LHCN-M2 (cell line): Measurements from ENCODE around the gene AIMP2. TPM values are rescaled to one million over a fixed set of nuclear protein-coding genes. Genes with fewer than 3 reads are reported as not detected.
"Not testable (repeated sequence)": the region's sequence is repeated elsewhere in the genome, so short reads cannot be mapped to it uniquely, and the experiment has no call there.

ENCODE experiments used
- DNase-seq: peaks from one replicate; pipeline ENCODE4 v3.0.0-alpha.2; 2012; ENCODE audit warnings: low read depth
- polyA plus RNA-seq: library from polyadenylated mRNA; unstranded; fragments of >200 nt; gene quantifications from one replicate; pipeline ENCODE4 v1.2.1, GENCODE V29; 2012; ENCODE audit warnings: missing spikeins
- total RNA-seq: library from RNA; depleted of rRNA; stranded (reverse); fragments of >200 nt; gene quantifications from 2 replicates; pipeline ENCODE4 v1.2.3, GENCODE V29; 2014; rRNA removed

Gene AIMP2
- 96.2 and 101 TPM in 2 replicates for total RNA-seq
- polyA plus RNA-seq = 52.9 TPM

- peak; percentile 100 for DNase-seq
These were observed at the start of gene AIMP2, which contains the start of gene PMS2 for GRCh38 chr7:6008668-6009611. AIMP2 (plus strand) TSS chr7:6009272; CDS start chr7:6009364, 92 bp downstream. PMS2 (minus strand) TSS chr7:6009049; CDS start chr7:6009019, 30 bp downstream.

DNA sequence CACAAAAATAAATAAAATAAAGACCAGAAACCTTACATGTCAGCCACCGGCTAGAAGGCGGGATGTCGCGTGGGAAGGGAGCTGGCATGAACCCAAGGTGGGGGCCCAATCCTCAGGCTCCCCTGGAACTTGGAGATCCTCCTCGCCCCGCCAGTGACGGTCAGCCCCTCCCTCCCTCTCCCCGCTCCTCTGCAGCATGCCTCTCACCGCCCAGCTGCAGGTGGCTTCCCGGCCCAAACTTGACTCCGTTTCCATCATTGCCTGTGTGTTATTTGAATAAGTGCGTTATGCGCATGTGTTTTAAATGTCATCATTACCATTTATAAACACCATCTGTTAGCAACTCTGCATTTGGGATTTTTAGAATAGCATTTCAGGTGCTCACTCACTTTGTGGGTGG is 45.9 kb upstream of the AIMP2 start:
- not testable (repeated sequence) for DNase-seq

DNA sequence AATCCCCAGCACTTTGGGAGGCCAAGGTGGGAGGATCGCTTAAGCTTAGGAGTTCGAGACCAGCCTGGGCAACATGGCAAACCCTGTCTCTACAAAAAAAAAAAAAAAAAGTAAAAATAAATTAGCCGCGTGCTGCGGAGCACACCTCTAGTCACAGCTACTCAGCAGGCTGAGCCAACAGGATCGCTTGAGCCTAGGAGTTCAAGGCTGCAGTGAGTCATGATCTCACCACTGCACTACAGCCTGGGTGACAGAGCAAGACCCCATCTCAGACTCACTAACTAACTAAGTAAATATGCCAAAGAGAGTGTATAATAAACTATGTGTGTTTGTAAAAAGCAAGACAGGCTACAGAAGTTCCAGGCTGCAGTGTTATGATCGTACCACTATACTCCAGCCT is 45.3 kb upstream of the AIMP2 start:
- not testable (repeated sequence) for DNase-seq

DNA sequence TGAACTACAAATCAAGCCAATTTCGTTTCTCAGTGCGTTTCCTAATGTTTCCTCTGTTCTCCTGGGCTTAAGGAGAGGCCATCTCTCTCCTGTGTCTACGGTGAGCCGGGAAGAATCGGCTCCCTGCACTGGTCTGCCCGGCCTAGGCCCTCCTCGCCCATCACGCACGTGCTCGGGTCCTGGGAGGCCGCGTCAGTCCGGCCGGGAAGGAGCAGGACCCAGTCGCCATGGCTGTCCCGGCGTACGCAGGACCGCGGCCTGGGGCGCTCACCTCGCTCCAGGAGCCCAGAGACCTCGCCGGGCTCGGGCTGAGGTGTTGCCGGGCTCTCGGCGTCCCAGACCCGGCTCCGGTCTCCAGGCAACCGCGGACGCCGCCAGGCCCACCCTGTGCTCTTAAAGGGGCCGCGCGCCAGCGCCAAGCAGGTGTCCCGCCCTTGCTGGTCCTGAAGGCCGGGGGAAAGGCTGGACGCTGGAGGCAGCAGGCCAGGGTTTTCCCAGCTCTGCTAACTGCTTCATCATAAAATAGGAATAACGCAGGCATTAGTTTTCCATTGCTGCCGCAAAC is 38.6 kb upstream of the AIMP2 start, which contains the start of gene RSPH10B:
RSPH10B (minus strand) TSS at position 343 of the 565 bp plus-strand sequence. CDS start 3,573 bp downstream, outside the sequence.
- not testable (repeated sequence) for DNase-seq

DNA sequence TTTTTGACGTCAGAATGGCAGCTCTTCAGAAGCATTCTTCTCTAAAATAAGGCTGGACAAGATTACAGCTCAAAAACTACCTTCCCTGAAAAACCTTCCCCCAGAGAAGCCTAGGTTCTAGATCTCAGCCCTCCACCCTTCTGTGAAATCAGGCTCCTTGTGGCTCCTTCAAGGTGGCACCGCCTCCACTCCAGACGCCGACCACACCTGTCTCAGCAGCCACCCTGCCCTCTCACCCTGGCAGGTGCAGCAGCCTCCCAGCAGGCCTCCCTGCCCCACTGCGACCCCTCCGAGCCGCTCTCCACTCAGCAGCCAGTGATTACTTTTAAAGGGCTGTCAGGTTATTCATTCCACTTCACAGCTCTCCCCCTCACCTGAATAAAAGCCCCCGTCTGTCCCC is 35.5 kb upstream of the AIMP2 start:
- DNase-seq = not testable (repeated sequence)

- not testable (repeated sequence) for DNase-seq
These were observed 29.3 kb upstream of the AIMP2 start for GRCh38 chr7:5979680-5980314.

- not testable (repeated sequence) for DNase-seq
These were observed 22.0 kb upstream of the AIMP2 start for GRCh38 chr7:5987061-5987460.

GRCh38 chr7:5997210-5997808 is 11.8 kb upstream of the AIMP2 start:
- peak; percentile 70 for DNase-seq

DNA sequence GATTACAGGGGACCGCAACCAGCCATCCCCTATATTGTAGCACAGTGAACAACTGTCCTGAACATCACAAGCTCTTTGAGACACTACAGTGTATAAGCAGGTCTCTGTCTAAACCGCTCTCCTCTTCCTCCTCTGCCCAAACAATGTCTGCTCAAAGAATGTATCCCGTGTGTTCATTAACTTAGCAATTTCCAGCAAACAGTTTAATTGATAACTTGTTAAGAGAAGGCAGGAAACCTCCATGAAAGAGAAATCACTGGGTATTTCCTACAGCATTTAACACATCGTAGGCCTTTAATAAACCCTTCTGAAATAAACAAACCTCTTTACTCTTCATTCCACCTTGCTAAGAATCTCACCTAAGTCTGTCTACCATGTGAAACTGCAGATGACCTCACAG is 1.7 kb upstream of the AIMP2 start:
- no peak for DNase-seq

DNA sequence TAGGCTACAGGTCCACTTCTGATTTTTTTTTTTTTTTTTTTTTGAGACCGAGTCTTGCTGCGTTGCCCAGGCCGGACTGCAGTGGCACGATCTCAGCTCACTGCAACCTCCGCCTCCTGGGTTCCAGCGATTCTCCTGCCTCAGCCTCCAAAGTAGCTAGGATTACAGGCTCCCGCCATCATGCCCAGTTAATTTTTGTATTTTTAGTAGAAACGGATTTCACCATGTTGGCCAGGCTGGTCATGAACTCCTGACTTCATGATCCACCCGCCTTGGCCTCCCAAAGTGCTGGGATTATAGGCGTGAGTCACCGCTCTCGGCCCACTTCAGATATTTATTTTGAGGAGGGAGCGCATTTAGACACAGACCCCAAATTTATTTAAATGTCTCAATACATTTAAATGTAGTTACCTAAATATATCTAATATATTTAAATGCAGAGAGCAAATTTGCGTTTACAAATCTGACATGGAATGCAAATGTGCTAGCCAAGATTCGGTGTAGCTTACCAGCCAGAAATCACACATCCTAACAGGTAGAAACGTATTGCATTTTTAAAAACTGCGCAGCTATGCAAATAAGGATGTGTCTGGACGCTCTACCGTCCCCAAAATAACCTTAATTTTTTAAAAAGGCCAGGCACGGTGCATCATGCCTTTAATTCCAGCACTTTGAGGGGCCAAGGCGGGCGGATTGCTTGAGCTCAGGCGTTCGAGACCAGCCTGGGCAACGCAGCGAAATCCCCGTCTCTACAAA is 1.1 kb upstream of the AIMP2 start:
- peak; percentile 22 for DNase-seq

DNA sequence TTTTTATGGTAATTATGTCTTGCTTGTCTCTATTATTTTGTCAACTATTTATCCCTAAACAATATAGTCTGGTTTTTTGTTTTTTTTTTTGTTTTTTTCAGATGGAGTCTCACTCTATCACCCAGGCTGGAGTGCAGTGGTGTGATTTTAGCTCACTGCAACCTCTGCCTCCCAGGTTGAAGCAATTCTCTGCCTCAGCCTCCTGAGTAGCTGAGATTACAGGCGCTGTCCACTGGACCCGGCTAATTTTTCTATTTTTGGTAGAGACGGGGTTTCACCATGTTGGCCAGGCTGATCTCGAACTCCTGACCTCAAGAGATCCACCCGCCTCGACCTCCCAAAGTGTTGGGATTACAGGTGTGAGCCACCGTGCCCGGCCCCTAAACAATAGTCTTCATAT is 1.3 kb downstream of the AIMP2 start:
- not testable (repeated sequence) for DNase-seq

- no peak for DNase-seq
These were observed 2.5 kb downstream of the AIMP2 start for GRCh38 chr7:6011541-6011940.

GRCh38 chr7:6012355-6013104 is 3.5 kb downstream of the AIMP2 start:
- no peak for DNase-seq

DNA sequence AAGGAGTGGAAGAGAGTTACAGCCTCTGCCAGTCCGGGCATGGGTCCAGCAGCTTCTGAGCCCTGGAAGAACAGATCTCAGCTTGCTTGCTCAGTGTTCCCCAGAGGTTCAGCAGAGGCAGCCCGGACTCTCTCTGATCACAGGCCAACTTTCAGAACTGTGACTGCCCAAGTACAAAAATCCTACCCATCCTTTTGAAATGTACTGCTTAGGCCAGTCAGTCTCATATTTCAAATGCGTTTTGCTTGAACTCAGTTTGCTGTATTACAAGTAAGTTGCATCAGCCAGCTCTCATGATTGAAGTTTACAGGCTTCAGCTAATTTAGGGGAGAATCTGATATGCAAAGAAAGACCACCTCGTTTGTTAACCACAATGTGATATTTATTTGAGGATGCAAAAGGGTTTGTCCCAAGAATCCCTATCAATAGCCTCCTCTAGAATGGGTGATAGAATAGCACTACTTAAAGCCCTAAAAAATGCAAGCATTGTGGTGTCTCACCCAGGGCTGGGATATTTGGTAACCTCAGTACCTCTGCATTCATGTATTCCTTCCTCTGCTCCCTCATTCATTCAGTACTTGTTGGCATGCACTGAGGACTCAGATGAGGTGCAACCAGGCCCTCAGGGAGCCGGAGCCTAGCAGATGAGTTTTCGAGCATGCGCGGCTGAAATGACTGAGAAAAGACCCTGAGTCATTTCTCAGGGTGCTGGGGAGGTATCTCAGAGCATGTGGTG is 7.0 kb downstream of the AIMP2 start:
- DNase-seq = peak; percentile 90

- DNase-seq = no peak
These were observed 7.5 kb downstream of the AIMP2 start for GRCh38 chr7:6016653-6016966.

- no peak for DNase-seq
These were observed 11.6 kb downstream of the AIMP2 start for GRCh38 chr7:6020371-6021286.

- DNase-seq = no peak
These were observed 13.6 kb downstream of the AIMP2 start for GRCh38 chr7:6022707-6023106.

- DNase-seq = no peak
These were observed 14.9 kb downstream of the AIMP2 start for GRCh38 chr7:6023974-6024435.
